Panc1 (cell line): ENCODE measurements around the gene GPSM1. TPM values are rescaled to one million over a fixed set of nuclear protein-coding genes. Genes with fewer than 3 reads are reported as not detected.

Experiments used
- ATAC-seq: fragments of 200-7000 bp; cut with Tn5 transposase; 2 replicates; pipeline ENCODE4 v1.9.1; 2020; ENCODE audit warnings: mild to moderate bottlenecking, moderate library complexity
- BruUV-seq: library from RNA; stranded (reverse); fragments of 400-500 nt; replicated peaks from 2 replicates; lab custom pipeline; 2021; lab: Mats Ljungman, UMichigan
- CTCF ChIA-PET: fragments of 300-600 bp; sonication (Branson Sonifier 250); formaldehyde crosslinking; loops from one replicate; lab custom pipeline; 2022; ENCODE audit warnings: antibody characterized with exemption; lab: Charles Lee
- POLR2A ChIA-PET: fragments of 300-600 bp; sonication (Branson Sonifier 250); formaldehyde crosslinking; loops from one replicate; lab custom pipeline; 2022; ENCODE audit warnings: antibody characterized with exemption; lab: Charles Lee
- DNase-seq: peaks from one replicate; pipeline ENCODE4 v3.0.0-alpha.2; 2010; ENCODE audit warnings: low read depth, low spot score
- H3K27ac ChIP-seq: 2 replicates; pipeline ENCODE4 v1.5.1; 2011; ENCODE audit warnings: mild to moderate bottlenecking, low read length, inconsistent platforms
- H3K27me3 ChIP-seq: fragments of 200-500 bp; sonication (Bioruptor generic); 2 replicates; pipeline ENCODE4 v1.6.0; 2014; ENCODE audit warnings: low read length, inconsistent platforms; ENCODE audit not compliant: control insufficient read depth, insufficient read depth
- H3K36me3 ChIP-seq: fragments of 200-500 bp; sonication (Bioruptor generic); 2 replicates; pipeline ENCODE4 v1.5.1; 2014; ENCODE audit warnings: inconsistent platforms, mild to moderate bottlenecking, low read length, moderate library complexity; ENCODE audit not compliant: control insufficient read depth, insufficient read depth
- H3K4me1 ChIP-seq: 2 replicates; pipeline ENCODE4 v1.5.1; 2011; ENCODE audit warnings: inconsistent platforms, mild to moderate bottlenecking, low read length, moderate library complexity; ENCODE audit not compliant: control insufficient read depth, insufficient read depth
- H3K4me3 ChIP-seq, 2 experiments: 2 replicates each; pipeline ENCODE4 v1.5.1; 2011 to 2012; ENCODE audit warnings: low read depth in 2 of 2, low read length in 2 of 2, mild to moderate bottlenecking in 2 of 2, inconsistent platforms in 1 of 2, moderate library complexity in 1 of 2
- H3K9me3 ChIP-seq: fragments of 200-500 bp; sonication (Bioruptor generic); 2 replicates; pipeline ENCODE4 v1.5.1; 2014; ENCODE audit warnings: low read depth, mild to moderate bottlenecking, inconsistent platforms, low read length, moderate library complexity; ENCODE audit not compliant: control insufficient read depth, insufficient read depth
- CTCF ChIP-seq: fragments of 450-650 bp; IDR thresholded peaks from 2 replicates; pipeline ENCODE4 v1.5.1; 2017; ENCODE audit warnings: mild to moderate bottlenecking
- POLR2AphosphoS5 ChIP-seq: IDR thresholded peaks from 2 replicates; pipeline ENCODE4 v1.6.1; 2012; ENCODE audit warnings: mild to moderate bottlenecking, low read depth, low read length, moderate library complexity
- REST ChIP-seq, 2 experiments: IDR thresholded peaks; 2 replicates each; pipeline ENCODE4 v1.6.1; 2011 to 2012; ENCODE audit warnings: low read depth in 2 of 2, control low read depth in 1 of 2, low read length in 1 of 2, mild to moderate bottlenecking in 1 of 2, moderate library complexity in 1 of 2; ENCODE audit not compliant: insufficient read depth in 1 of 2
- SIN3A ChIP-seq: IDR thresholded peaks from 2 replicates; pipeline ENCODE4 v1.6.1; 2012; ENCODE audit warnings: low read depth, mild to moderate bottlenecking, low read length, moderate library complexity, borderline replicate concordance; ENCODE audit not compliant: insufficient read depth
- TCF7L2 ChIP-seq: IDR thresholded peaks from 2 replicates; pipeline ENCODE4 v1.6.1; 2011; ENCODE audit warnings: mild to moderate bottlenecking, low read depth, low read length, inconsistent platforms
- in situ Hi-C: cut with HindIII; loops from 2 replicates; pipeline ENCODE4 v1.10.0; 2016; ENCODE audit warnings: low sequenced_read_pairs, low pct_unique_long_range_greater_than_20kb
- intact Hi-C: fragments of 100-400 bp; cut with micrococcal nuclease; formaldehyde crosslinking; loops from one replicate; pipeline ENCODE4 v1.10.0; 2022; ENCODE audit not compliant: unreplicated experiment
- total RNA-seq: library from RNA; stranded (reverse); gene quantifications from one replicate; pipeline ENCODE4 v1.2.1, GENCODE V29; 2021; ENCODE audit not compliant: unreplicated experiment

The GPSM1 gene
- total RNA-seq, 1 experiment from 2014 or later, result 14.2 TPM

GRCh38 chr9:136355616-136356557 is 28.5 kb downstream of the GPSM1 start:
- no peak overlapping the region for H3K27ac ChIP-seq
- H3K36me3 ChIP-seq, result no peaks in the 10 kb centered on the region
- in situ Hi-C loops, result no loop called here
- no peaks in the 10 kb centered on the region for H3K27me3 ChIP-seq
- DNase-seq (no peak), ATAC-seq (no peak)
- H3K4me1 ChIP-seq, result peaks cover 19% of the 10 kb centered on the region
- CTCF ChIA-PET, result no interaction called here
- BruUV-seq, result no TSS peak
- no peak overlapping the region for H3K4me3 ChIP-seq
- H3K9me3 ChIP-seq, result no peaks in the 10 kb centered on the region
- intact Hi-C loops, result no loop called here
- POLR2A ChIA-PET, result no interaction called here
- TF ChIP-seq SIN3A (no peak), CTCF (no peak), POLR2AphosphoS5 (no peak), TCF7L2 (no peak), REST (IDR thresholded peaks at IDR 0.05; ENCODE audit: insufficient read depth in 1 of 2, low read depth in 2 of 2, low read length in 1 of 2) (no peak)

GRCh38 chr9:136357202-136357725 is 29.9 kb downstream of the GPSM1 start:
- Histone ChIP-seq H3K4me3 (no peak overlapping the region), H3K27ac (no peak overlapping the region), H3K4me1 (peaks cover 19% of the 10 kb centered on the region), H3K36me3 (no peaks in the 10 kb centered on the region), H3K9me3 (no peaks in the 10 kb centered on the region), H3K27me3 (no peaks in the 10 kb centered on the region)
- ChIA-PET CTCF (no interaction called here), POLR2A (no interaction called here)
- intact Hi-C loops (no loop called here), in situ Hi-C loops (no loop called here)
- DNase-seq, result no peak
- BruUV-seq, result no TSS peak
- TF ChIP-seq SIN3A (no peak), REST (IDR thresholded peaks at IDR 0.05; ENCODE audit: insufficient read depth in 1 of 2, low read depth in 2 of 2, low read length in 1 of 2) (no peak), TCF7L2 (no peak), POLR2AphosphoS5 (no peak), CTCF (no peak)
- ATAC-seq, result no peak
